OCI-LY7 (cell line): ENCODE data around the gene SERTAD2. TPM values are rescaled to one million over a fixed set of nuclear protein-coding genes. Genes with fewer than 3 reads are reported as not detected.

Experiments used
- BruUV-seq: library from RNA; stranded (reverse); fragments of 400-500 nt; replicated peaks from 2 replicates; lab custom pipeline; 2021; lab: Mats Ljungman, UMichigan
- CTCF ChIA-PET: fragments of 300-600 bp; sonication (Branson Sonifier 250); formaldehyde crosslinking; loops from one replicate; lab custom pipeline; 2022; ENCODE audit warnings: antibody characterized with exemption; ENCODE audit not compliant: unreplicated experiment; lab: Charles Lee
- POLR2A ChIA-PET: fragments of 300-600 bp; sonication (Branson Sonifier 250); formaldehyde crosslinking; loops from one replicate; lab custom pipeline; 2022; ENCODE audit warnings: antibody characterized with exemption; lab: Charles Lee
- DNase-seq: peaks from one replicate; pipeline ENCODE4 v3.0.0-alpha.2; 2015; ENCODE audit warnings: low spot score
- H2AFZ ChIP-seq: fragments of 200-600 bp; sonication (generic), shearing (Covaris generic); 2 replicates; pipeline ENCODE4 v1.6.1; 2014; ENCODE audit warnings: mild to moderate bottlenecking, antibody characterized with exemption, low read length, moderate library complexity
- H3K27ac ChIP-seq: fragments of 200-600 bp; sonication (generic); 2 replicates; pipeline ENCODE4 v1.5.1; 2014; ENCODE audit warnings: mixed run types, low read depth, mild to moderate bottlenecking, moderate library complexity, low read length, inconsistent platforms; ENCODE audit not compliant: poor library complexity, severe bottlenecking
- H3K36me3 ChIP-seq: fragments of 200-600 bp; sonication (generic); 2 replicates; pipeline ENCODE4 v1.6.1; 2014; ENCODE audit warnings: mild to moderate bottlenecking, antibody characterized with exemption, low read length, moderate library complexity, mixed read lengths; ENCODE audit not compliant: insufficient read depth
- H3K4me1 ChIP-seq: fragments of 200-600 bp; sonication (generic); 2 replicates; pipeline ENCODE4 v1.5.1; 2014; ENCODE audit warnings: mild to moderate bottlenecking, low read length; ENCODE audit not compliant: insufficient read depth, poor library complexity, severe bottlenecking
- H3K4me2 ChIP-seq: fragments of 200-600 bp; sonication (generic); 2 replicates; pipeline ENCODE4 v1.6.1; 2014; ENCODE audit warnings: mild to moderate bottlenecking, low read length
- H3K4me3 ChIP-seq: fragments of 200-600 bp; sonication (generic); 2 replicates; pipeline ENCODE4 v1.5.1; 2014; ENCODE audit warnings: mild to moderate bottlenecking, low read depth, low read length; ENCODE audit not compliant: poor library complexity, severe bottlenecking
- H3K79me2 ChIP-seq: fragments of 200-600 bp; sonication (generic); 2 replicates; pipeline ENCODE4 v1.6.1; 2016; ENCODE audit warnings: low read depth, mild to moderate bottlenecking, low read length, moderate library complexity, mixed read lengths; ENCODE audit not compliant: insufficient read depth
- H3K9me2 ChIP-seq: fragments of 200-600 bp; sonication (generic); 2 replicates; pipeline ENCODE4 v1.6.1; 2016; ENCODE audit warnings: mild to moderate bottlenecking, low read length, mixed read lengths; ENCODE audit not compliant: insufficient read depth
- H3K9me3 ChIP-seq: fragments of 200-600 bp; sonication (generic); 2 replicates; pipeline ENCODE4 v1.6.1; 2014; ENCODE audit warnings: mild to moderate bottlenecking, mixed run types, low read length, mixed read lengths
- H4K20me1 ChIP-seq: fragments of 200-600 bp; sonication (generic); 2 replicates; pipeline ENCODE4 v1.6.1; 2014; ENCODE audit warnings: mild to moderate bottlenecking, antibody characterized with exemption, low read length, moderate library complexity, mixed read lengths; ENCODE audit not compliant: insufficient read depth
- CTCF ChIP-seq: fragments of 200-600 bp; sonication (generic); conservative IDR thresholded peaks from 2 replicates; pipeline ENCODE4 v1.5.1; 2014; ENCODE audit warnings: mild to moderate bottlenecking, antibody characterized with exemption, low read length, moderate library complexity, mixed read lengths
- EZH2phosphoT487 ChIP-seq: fragments of 200-600 bp; sonication (generic); IDR thresholded peaks from 2 replicates; pipeline ENCODE4 v1.6.1; 2018; ENCODE audit warnings: low read depth, borderline replicate concordance, mild to moderate bottlenecking, mixed run types, antibody characterized with exemption, low read length, moderate library complexity, mixed read lengths
- intact Hi-C: fragments of 100-400 bp; cut with micrococcal nuclease; formaldehyde crosslinking; loops from one replicate; pipeline ENCODE4 v1.10.0; 2022; ENCODE audit not compliant: unreplicated experiment
- total RNA-seq, 2 experiments: library from RNA; depleted of rRNA in 1 of 2; stranded (reverse); fragments of >200 nt in 1 of 2; shearing (Covaris generic) in 1 of 2; gene quantifications; 2 replicates each; pipeline ENCODE4 v1.2.3, GENCODE V29; 2014 to 2022

Gene SERTAD2
- total RNA-seq, 2 experiments from 2014 or later, result 11.5 to 54.5 TPM

GRCh38 chr2:64631771-64632170 is 21.9 kb downstream of the SERTAD2 start:
- Histone ChIP-seq H3K27ac (no peak overlapping the region), H3K79me2 (peaks cover 50% of the 10 kb centered on the region), H3K4me3 (no peak overlapping the region), H2AFZ (no peak overlapping the region), H3K9me2 (no peaks in the 10 kb centered on the region), H3K4me2 (no peak overlapping the region), H4K20me1 (peaks cover 31% of the 10 kb centered on the region), H3K9me3 (no peaks in the 10 kb centered on the region), H3K36me3 (peaks cover 64% of the 10 kb centered on the region), H3K4me1 (peaks cover 22% of the 10 kb centered on the region)
- intact Hi-C loops, result no loop called here
- TF ChIP-seq CTCF (no peak), EZH2phosphoT487 (no peak)
- no peak for DNase-seq
- ChIA-PET POLR2A (interaction anchor here (0.6 to 0.9 kb wide), 5 partner anchors 9 to 391 kb away, joined by 3 to 5 read pairs (median 4); no protein-coding TSS in a partner anchor), CTCF (no interaction called here)
- BruUV-seq, result TSS peak; percentile 26

GRCh38 chr2:64630752-64631151 is 23.0 kb downstream of the SERTAD2 start:
- H3K4me3 ChIP-seq, result no peak overlapping the region
- H3K4me1 ChIP-seq, result peaks cover 22% of the 10 kb centered on the region
- H3K9me3 ChIP-seq, result no peaks in the 10 kb centered on the region
- H4K20me1 ChIP-seq, result peaks cover 25% of the 10 kb centered on the region
- BruUV-seq, result no TSS peak
- no peak overlapping the region for H3K4me2 ChIP-seq
- TF ChIP-seq CTCF (no peak), EZH2phosphoT487 (no peak)
- no peak overlapping the region for H2AFZ ChIP-seq
- POLR2A ChIA-PET, result no interaction called here
- H3K9me2 ChIP-seq, result no peaks in the 10 kb centered on the region
- H3K79me2 ChIP-seq, result peaks cover 41% of the 10 kb centered on the region
- CTCF ChIA-PET, result no interaction called here
- H3K36me3 ChIP-seq, result peaks cover 54% of the 10 kb centered on the region
- no peak overlapping the region for H3K27ac ChIP-seq
- DNase-seq, result no peak
- intact Hi-C loops, result no loop called here

GRCh38 chr2:64629875-64630274 is 23.8 kb downstream of the SERTAD2 start:
- no TSS peak for BruUV-seq
- Histone ChIP-seq H3K4me2 (no peak overlapping the region), H3K4me3 (no peak overlapping the region), H3K79me2 (peaks cover 32% of the 10 kb centered on the region), H4K20me1 (peaks cover 21% of the 10 kb centered on the region), H3K4me1 (peaks cover 22% of the 10 kb centered on the region), H3K36me3 (peaks cover 45% of the 10 kb centered on the region), H2AFZ (no peak overlapping the region), H3K27ac (no peak overlapping the region), H3K9me3 (no peaks in the 10 kb centered on the region), H3K9me2 (no peaks in the 10 kb centered on the region)
- DNase-seq, result no peak
- intact Hi-C loops, result loop anchor here (10.0 kb wide), 1 partner anchor 295 kb away; no protein-coding TSS in a partner anchor
- POLR2A ChIA-PET, result no interaction called here
- CTCF ChIA-PET, result no interaction called here
- no peak for TF ChIP-seq CTCF
- TF ChIP-seq EZH2phosphoT487, result no peak
